ENCODE data around the gene DLK2.

- TF ChIP-seq POLR2A (IDR thresholded peaks at IDR 0.05) (no peak), CTCF (IDR thresholded peaks at IDR 0.05) (no peak), POLR2AphosphoS5 (IDR thresholded peaks at IDR 0.05) (no peak)
These were observed 12.4 kb upstream of the DLK2 start for GRCh38 chr6:43467752-43468151.
